Nucleus accumbens (tissue), 56 donors: Measurements from ENCODE around the gene MAS1L.
"Not testable (repeated sequence)": the region's sequence is repeated elsewhere in the genome, so short reads cannot be mapped to it uniquely, and the experiment has no call there.

Experiments
- DNase-seq, 56 donors: peaks; one replicate each; lab custom pipeline; 2025; lab: John Stamatoyannopoulos, UW

Gene MAS1L

DNA sequence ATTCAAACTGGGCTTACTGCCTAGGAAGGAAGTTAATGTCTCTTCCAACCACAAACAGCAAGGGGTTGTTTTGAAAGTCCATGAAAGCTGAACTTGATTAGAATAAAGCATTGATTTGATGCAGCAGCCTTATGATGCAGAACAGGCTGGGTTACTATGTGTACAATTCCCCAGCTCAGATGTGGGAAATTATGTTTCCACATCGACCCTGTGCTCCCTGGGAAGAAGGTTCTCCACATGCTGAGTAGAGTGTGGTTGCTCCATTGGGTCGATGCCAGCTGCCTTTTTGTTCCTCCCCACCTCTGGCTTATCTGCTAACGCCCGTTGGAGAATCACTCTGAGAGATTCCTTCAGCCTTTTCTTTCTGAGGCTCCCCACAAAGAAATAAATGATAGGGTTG, 1.2 kb downstream of the MAS1L start:
- DNase-seq = no peak

DNA sequence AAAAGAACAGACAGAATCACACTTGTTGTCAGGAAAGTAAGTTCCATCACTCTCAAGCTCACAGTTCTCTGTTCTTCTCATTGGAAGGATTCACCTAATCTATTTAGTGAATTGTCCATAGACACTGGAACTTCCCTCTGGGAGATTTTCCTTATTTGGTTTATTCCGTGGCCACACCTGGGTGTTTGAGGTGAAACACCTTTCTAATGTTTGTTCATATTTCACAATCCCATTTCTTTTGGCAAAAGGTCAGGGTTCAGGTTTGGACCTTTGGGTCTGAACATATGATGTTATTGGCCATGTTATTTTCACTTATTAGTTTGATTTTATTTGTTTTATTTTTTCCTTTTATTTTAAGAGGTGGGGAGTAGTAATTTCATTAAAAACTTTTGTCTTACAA, 4.0 kb downstream of the MAS1L start:
- DNase-seq = no peak

DNA sequence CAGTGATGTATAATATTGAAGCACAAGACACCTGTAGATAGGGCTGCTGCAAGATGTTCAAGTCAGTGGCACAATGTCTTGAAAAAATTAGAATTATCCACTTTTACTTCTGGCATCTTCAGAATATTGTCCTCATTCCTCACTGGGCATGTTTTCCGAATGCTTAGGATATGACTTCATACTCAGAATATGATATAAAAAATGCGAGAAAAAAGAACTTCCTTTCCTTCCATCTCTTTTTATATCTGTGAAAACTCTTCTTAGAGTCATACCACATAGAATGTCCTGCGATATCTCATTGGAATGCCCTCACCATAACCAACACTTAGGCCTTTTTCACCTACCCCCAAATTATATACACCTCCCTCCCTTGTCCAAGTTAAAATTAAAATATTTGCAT, 4.6 kb downstream of the MAS1L start:
- DNase-seq = no peak

DNA sequence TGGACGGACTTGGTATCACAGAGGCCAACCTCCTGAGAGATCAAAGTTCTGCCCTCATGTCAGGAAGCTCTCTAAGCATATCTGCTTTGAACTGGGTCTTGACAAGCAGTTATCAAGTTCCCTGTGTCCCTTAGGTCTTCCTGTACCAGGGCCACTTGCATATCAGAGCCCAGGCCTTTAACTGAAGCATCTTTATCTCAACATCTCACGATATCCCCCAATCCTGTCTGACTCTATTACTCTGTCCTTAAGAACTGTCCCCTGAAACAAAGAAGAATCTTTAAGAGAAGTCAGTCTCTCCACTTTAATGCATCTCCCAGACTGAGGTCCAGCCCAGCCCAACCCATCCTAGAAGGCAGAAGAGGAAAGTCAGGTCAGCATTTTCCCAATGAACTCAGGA, 8.2 kb downstream of the MAS1L start:
- no peak for DNase-seq

DNA sequence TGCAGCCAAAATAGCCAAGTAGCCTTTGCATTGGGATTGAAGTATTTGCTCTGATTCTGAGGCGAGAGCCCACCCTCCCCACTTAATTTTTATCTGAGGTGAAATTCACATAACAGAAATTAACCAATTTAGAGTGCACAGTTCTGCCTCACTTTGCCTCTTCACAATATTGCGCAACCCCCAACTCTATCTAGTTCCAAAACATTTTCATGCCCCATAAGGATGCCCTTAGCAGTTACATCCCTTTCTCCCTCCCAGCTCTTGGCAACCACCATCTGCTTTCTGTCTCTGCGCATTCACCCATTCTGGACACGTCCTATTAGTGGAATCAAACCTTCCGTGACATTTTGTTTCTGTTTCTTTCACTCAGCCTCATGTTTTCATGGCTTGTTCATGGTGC, 9.0 kb downstream of the MAS1L start:
- no peak for DNase-seq

DNA sequence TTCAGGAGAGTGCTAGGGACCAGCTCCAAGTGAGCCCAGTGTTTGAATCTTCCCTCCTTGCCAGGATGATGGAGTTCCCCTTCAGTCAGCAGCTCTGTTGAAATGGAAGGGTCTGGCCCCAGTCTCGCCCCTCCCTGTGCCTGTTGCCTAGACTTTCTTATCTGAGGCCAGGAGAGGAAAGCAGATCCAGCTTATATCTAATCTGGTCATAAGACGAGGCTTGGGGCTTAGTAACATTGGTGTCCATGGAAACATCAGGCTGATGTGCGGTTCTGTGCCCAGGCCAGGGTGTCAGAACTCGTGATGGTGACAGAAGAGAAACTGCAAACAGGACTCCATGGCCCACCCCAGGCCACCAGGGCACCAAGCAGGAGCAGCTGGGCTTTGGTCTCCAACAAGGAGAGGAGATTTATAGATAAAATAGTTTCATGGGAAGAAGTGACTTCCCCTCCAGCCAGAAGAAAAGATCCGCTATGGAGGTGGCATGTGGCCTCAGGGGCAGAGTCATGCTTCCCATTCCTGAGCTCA, 9.8 kb downstream of the MAS1L start:
- DNase-seq = no peak

DNA sequence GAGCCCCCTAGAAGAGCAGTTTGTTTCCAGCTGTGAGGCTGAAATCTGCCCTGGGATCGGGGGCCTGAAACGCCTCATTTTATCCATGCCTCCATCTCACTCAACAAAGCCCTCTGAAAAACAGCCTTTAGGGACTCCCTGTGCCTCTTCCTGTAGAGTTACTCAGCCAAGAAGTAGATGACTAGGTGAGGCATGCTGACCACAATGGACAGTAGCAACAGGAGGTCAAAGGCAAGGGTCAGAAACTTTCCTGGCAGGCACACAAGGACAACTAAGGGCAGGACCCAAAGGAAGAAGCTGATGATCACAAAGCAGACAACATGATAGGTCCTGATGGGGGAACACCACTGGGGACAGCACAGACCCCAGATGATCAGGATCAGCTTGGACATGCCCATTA, 12.8 kb downstream of the MAS1L start:
- DNase-seq = no peak

DNA sequence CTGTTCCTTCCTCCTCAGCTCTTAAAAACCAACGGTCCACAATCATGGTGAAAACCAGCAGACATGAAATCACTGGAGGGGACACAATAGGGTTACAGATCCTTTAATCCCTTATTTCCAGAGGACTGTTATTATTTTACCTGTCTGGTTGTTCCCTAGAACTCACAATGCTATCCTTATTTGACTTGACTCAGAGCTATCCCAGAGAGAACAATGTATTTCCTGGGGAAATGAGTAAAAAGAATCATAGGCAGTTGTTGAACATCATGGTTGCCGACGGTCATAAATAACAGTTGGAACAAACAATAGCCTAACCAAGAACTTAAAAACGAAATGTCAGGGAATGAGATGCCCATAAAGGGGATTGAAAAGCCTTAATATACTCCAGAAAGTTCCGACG, 21.5 kb downstream of the MAS1L start:
- no peak for DNase-seq

DNA sequence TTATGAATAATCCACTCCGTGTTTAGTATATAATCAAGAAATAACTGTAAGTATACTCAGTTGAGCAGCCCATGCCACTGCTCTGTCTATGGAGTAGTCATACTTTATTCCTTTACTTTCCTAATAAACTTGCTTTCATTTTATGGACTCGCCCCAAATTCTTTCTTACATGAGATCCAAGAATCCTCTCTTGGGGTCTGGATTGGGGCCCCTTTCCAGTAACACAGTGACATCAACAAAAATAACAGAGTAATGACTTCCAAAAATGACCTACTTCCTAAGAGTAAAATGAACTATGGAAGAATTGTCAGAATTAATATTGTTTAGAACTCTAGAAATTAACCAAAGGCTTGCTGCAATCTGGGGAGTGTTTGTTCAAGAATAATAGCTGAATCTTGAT, 22.0 kb downstream of the MAS1L start:
- DNase-seq = no peak

DNA sequence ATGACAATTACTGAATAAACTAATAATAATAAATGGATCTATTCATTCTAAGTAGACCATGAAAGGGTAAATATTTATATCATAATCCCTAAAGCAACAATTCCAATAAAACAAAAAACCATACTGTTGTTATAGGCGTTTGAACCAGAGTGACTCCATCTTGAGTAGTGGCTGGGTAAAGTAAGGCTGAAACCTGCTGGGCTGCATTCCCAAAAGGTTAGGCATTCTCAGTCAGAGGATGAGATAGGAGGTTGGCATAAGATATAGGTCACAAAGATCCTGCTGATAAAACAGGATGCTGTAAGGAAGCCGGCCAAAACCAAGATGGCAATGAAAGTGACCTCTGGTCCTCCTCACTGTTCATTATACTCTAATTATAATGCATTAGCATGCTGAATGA, 22.5 kb downstream of the MAS1L start:
- no peak for DNase-seq

DNA sequence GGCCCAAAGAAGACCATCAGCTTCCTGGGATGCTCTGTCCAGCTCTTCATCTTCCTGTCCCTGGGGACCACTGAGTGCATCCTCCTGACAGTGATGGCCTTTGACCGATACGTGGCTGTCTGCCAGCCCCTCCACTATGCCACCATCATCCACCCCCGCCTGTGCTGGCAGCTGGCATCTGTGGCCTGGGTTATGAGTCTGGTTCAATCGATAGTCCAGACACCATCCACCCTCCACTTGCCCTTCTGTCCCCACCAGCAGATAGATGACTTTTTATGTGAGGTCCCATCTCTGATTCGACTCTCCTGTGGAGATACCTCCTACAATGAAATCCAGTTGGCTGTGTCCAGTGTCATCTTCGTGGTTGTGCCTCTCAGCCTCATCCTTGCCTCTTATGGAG, 25.7 kb downstream of the MAS1L start:
- DNase-seq = no peak

DNA sequence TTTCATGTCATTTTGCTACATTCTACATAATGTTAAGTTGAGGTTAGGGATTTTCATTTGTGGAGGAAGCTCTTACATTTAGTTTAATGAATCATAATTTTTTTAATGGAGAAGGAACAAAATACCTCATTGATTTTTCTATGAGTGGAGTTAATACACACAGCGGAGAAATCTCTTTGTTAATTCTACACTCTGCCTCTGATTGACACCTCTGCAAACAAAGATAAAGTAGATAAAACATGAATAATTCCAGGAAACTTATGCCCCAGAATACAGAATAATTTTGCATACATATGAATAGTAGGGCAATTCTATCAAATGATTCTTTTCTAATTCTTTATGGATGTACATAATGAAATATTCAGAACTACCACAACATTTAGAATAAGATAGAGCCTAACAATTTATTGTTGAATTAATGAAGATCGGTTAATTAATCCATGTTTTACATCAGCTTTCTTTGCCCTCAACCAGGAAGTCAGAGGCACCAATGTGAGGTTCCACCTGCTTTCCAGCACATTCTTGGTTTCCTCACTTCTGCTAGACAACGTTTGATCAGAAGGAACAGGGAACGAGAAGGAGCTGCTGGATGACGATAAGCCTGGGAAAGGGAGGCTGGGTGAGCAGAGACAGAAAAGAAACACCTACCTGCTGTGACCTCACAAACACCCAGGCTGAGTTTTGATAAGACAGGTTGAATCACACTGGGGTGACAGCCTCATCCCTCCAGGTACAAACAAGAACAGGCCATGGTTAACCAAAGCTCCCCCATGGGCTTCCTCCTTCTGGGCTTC, 26.5 kb downstream of the MAS1L start:
- DNase-seq = no peak

DNA sequence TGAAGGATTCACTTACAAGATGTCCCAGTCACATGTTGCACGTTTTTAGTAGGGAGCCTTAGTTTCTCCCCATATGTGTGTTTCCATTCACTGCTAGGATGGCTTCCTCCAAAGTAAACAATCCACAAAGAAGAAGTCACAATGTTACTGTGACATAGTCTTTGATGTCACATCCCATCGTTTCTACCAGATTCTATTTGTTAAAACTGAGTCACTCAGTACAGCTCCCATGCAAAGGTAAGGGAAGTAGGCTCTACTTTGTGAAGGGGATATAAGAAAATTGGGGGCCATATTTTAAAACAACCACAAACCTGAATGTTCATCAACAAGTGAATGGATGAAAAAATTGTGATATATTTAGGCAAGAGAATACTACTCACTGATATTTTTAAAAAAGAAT, 30.8 kb downstream of the MAS1L start, which contains the start of the genes OR11A1 and OR2H1:
OR11A1 (minus strand) TSS at position 101 of the 400 bp plus-strand sequence. CDS start 29,430 bp downstream, outside the sequence.
OR2H1 (plus strand) TSS at position 185 of the 400 bp plus-strand sequence. CDS start 4,615 bp downstream, outside the sequence.
- no peak for DNase-seq

DNA sequence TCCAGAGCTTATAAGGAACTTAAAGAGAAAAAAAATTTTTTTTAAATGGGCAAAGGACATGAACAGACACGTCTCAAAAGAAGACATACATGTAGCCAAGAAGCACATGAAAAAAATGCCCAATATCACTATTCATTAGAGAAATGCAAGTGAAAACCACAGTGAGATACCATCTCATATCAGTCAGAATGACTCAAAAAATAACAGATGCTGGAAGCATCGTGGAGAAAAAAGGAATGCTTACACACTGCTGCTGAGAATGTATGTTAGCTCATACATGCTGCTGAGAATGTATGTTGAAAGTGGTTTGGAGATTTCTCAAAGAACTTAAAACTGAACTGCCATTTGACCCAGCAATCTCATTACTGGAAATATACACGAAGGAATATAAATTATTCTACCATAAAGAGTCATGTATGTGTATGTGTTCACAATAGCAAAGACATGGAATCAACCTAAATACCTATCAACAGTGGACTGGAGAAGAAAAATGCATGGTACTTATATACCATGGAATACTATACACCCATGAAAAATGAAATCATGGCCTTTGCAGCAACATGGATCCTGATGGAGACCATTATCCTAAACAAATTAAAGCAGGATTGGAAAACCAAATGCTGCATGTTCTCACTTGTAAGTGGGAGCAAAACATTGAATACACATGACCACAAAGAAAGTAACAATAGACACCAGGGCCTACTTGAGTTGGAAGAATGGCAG, 36.1 kb downstream of the MAS1L start:
- no peak for DNase-seq

DNA sequence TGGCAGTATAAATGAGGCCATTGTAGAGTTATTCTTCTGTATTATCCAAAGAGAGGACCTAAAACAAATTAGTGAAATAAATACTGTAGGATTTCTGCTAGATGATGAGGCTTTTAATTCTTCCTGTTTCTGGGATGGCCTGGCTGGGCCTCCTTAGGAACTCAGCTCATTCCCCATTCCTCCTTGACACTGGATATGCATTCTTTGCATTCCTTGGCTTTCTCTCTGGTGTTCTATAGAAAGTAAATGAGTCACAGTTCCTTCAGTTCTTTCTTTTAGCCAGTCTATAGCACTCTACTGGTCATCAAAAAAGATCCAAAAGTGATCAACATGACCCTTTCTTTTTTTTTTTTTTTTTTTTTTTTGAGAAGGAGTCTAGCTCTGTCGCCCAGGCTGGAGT, 40.1 kb downstream of the MAS1L start:
- no peak for DNase-seq

DNA sequence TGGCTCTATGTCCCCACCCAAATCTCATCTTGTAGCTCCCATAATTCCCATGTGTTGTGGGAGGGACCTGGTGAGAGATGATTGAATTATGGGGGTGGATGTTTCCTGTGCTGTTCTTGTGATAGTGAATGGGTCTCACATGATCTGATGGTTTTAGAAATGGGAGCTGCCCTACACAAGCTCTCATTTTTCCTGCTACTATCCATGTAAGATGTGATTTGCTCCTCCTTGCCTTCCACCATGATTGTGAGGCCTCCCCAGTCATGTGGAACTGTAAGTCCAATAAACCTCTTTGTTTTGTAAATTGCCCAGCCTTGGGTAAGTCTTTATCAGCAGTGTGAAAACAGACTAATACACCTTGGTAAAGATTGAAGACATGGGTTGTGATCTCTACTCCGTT, 43.7 kb downstream of the MAS1L start:
- not testable (repeated sequence) for DNase-seq

DNA sequence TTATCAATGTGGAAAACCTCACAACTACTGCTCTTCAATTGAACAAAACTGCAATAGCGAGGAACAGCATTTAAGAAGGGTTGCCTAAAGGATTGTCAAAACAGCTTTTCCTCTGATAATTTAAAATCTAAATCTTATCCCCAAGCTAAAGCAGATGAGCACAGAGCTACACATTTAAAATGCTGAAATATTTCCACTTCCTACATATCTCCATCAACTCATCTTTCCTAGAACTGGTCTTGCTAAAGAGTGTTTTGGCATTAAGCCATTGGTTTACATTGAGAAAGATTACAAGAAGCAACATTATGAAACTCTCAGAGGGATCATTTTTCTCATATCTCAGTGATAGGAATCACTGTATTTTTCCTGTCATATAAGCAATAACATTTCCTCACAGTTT, 45.0 kb downstream of the MAS1L start:
- DNase-seq = no peak

DNA sequence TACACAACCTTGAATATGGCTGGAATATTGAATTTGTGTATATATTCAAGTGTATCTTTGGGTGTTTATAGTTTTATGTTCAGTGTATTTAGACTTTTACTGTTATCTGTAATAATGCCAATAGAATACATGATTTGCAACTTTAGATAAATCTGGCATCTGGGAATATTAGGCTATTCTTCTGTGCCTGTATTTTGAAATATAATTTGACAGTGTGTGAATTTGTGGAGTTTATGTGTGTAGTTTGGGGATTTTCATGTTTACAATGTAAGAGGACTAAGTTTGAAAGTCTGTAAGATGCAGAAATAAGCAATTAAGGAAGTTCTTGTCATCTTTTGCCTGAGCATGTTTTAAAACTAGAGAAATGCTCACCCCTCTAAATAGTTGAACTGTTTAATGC, 48.8 kb downstream of the MAS1L start, which contains the start of gene OR10C1:
OR10C1 (plus strand) TSS at position 301 of the 400 bp plus-strand sequence. CDS start 710 bp downstream, outside the sequence.
- no peak for DNase-seq

DNA sequence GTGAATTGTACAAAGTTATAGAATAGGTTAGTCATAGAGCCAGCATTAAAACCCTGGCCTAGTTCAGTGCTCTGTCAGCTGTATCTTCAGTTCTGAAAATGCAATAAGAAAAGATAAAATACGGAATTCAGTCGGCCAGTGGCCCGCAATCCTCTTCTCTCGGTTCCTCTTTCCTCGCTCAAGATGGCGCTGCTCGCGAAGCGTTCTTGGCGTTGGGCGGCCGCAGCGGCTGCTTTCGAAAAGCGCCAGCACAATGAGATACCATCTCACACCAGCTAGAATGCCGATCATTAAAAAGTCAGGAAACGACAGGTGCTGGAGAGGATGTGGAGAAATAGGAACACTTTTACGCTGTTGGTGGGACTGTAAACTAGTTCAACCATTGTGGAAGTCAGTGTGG, 51.0 kb downstream of the MAS1L start:
- not testable (repeated sequence) for DNase-seq
